ENCODE data around the gene RORB.

DNA sequence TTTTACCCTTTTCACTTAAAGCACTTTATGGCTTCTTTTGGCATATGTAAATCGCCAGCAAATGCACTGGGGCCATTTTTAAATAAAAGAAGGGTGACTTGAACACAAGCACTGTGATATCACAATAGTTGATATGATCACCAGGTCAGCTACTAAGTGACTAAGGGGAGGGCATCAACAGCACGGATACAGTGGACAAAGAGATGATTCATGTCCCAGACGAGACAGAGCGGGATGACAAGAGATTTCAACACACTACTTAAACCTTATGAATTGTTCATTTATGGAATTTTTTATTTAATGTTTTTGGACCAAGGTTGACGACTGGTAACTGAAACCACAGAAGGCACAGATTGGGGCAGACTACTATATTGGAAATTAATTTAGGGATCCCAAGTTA, 54.1 kb downstream of the RORB start:
- TF ChIP-seq, protein P1, sequence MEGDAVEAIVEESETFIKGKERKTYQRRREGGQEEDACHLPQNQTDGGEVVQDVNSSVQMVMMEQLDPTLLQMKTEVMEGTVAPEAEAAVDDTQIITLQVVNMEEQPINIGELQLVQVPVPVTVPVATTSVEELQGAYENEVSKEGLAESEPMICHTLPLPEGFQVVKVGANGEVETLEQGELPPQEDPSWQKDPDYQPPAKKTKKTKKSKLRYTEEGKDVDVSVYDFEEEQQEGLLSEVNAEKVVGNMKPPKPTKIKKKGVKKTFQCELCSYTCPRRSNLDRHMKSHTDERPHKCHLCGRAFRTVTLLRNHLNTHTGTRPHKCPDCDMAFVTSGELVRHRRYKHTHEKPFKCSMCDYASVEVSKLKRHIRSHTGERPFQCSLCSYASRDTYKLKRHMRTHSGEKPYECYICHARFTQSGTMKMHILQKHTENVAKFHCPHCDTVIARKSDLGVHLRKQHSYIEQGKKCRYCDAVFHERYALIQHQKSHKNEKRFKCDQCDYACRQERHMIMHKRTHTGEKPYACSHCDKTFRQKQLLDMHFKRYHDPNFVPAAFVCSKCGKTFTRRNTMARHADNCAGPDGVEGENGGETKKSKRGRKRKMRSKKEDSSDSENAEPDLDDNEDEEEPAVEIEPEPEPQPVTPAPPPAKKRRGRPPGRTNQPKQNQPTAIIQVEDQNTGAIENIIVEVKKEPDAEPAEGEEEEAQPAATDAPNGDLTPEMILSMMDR (IDR thresholded peaks at IDR 0.05): no peak
- TF ChIP-seq POLR2A (IDR thresholded peaks at IDR 0.05): no peak

All from adrenal gland (tissue), 5 donors.